ENCODE measurements around the gene SKOR1.

SKOR1 gene

GRCh38 chr15:67833710-67834511, 8.6 kb downstream of the SKOR1 start:
- H3K4me3 ChIP-seq (ENCODE audit: low read depth, low read length), result peak overlapping the region; percentile 14
- DNase-seq (ENCODE audit: low read depth), result peak; percentile 29
- peak; percentile 69 for TF ChIP-seq CTCF (conservative IDR thresholded peaks at IDR 0.05; ENCODE audit: low read depth, low read length)

- TF ChIP-seq CTCF (conservative IDR thresholded peaks at IDR 0.05; ENCODE audit: low read depth, low read length), result no peak
- no peak for DNase-seq (ENCODE audit: low read depth)
- H3K4me3 ChIP-seq (ENCODE audit: low read depth, low read length), result peak overlapping the region; percentile 22
Measured at GRCh38 chr15:67834581-67835296, 9.4 kb downstream of the SKOR1 start.

- TF ChIP-seq CTCF (conservative IDR thresholded peaks at IDR 0.05; ENCODE audit: low read depth, low read length), result no peak
- no peak for DNase-seq (ENCODE audit: low read depth)
- peak overlapping the region; percentile 34 for H3K4me3 ChIP-seq (ENCODE audit: low read depth, low read length)
Measured at GRCh38 chr15:67835297-67836133, 10.2 kb downstream of the SKOR1 start.

GRCh38 chr15:67836134-67836455, 10.8 kb downstream of the SKOR1 start:
- H3K4me3 ChIP-seq (ENCODE audit: low read depth, low read length), result peak overlapping the region; percentile 34
- no peak for DNase-seq (ENCODE audit: low read depth)
- no peak for TF ChIP-seq CTCF (conservative IDR thresholded peaks at IDR 0.05; ENCODE audit: low read depth, low read length)

GRCh38 chr15:67836477-67836876, 11.2 kb downstream of the SKOR1 start:
- H3K4me3 ChIP-seq (ENCODE audit: low read depth, low read length), result no peak overlapping the region
- peak; percentile 77 for TF ChIP-seq CTCF (conservative IDR thresholded peaks at IDR 0.05; ENCODE audit: low read depth, low read length)
- DNase-seq (ENCODE audit: low read depth), result peak; percentile 58

- no peak for TF ChIP-seq CTCF (conservative IDR thresholded peaks at IDR 0.05; ENCODE audit: low read depth, low read length)
- H3K4me3 ChIP-seq (ENCODE audit: low read depth, low read length), result no peak overlapping the region
- no peak for DNase-seq (ENCODE audit: low read depth)
Measured at GRCh38 chr15:67836955-67837354, 11.6 kb downstream of the SKOR1 start.
